Measurements from ENCODE around the gene DLGAP1. TPM values are rescaled to one million over a fixed set of nuclear protein-coding genes. Genes with fewer than 3 reads are reported as not detected.

The DLGAP1 gene
- total and polyA plus RNA-seq, 2 of the 13 experiments (the other 11 are each of a cell fraction or from before 2014, with no cell fraction given): 0.01 TPM; not detected in 1

DNA sequence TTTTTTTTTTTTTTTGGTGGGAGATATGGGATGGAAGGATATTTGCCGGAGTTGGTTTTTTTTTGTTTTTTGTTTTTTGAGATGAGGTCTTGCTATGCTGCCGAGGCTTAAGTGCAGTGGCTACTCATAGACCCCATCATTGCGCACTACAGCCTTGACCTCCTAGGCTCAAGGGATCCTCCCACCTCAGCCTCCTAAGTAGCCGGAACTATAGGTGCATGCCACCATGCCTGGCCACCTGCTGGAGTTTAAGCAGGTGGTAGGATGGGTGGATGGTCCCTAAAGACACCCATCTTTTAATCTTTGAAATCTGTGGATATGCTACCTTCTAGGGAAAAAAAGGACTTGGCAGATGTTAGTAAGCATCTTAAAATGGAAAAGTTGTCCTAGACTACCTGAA, 835.4 kb downstream of the DLGAP1 start:
- Histone ChIP-seq H3K27ac (ENCODE audit: extremely low read length, insufficient read depth, low read length) (peak overlapping the region; percentile 96), H3K4me3 (replicated peaks in 1 of 3; ENCODE audit: insufficient read depth in 1 of 3, low read depth in 2 of 3, low read length in 3 of 3) (no peak overlapping the region), H3K4me2 (ENCODE audit: low read depth, low read length) (no peak overlapping the region), H3K36me3 (replicated peaks in 1 of 2; ENCODE audit: control insufficient read depth in 1 of 2, insufficient read depth in 2 of 2, low read length in 2 of 2) (no peaks in the 10 kb centered on the region), H3K9me3 (ENCODE audit: low read length) (no peaks in the 10 kb centered on the region), H4K20me1 (ENCODE audit: insufficient read depth, low read length) (no peaks in the 10 kb centered on the region), H3K79me2 (ENCODE audit: insufficient read depth, low read length) (no peaks in the 10 kb centered on the region), H3K27me3 (ENCODE audit: control insufficient read depth in 1 of 2, insufficient read depth in 2 of 2, low read length in 2 of 2) (peaks cover 0 to 1% of the 10 kb centered on the region in 2 experiments; a peak in 1 of 5 replicates), H2AFZ (ENCODE audit: low read length) (no peak overlapping the region), H3K4me1 (ENCODE audit: insufficient read depth, low read length) (peaks cover 97% of the 10 kb centered on the region), H3K9ac (ENCODE audit: insufficient read depth, low read depth, low read length) (no peak overlapping the region)
- intact Hi-C loops (cut with micrococcal nuclease; ENCODE audit: unreplicated experiment) (loop anchor here (5.0 kb wide), 1 partner anchor 33 kb away; no protein-coding TSS in a partner anchor), in situ Hi-C loops (cut with HindIII; ENCODE audit: extremely low pct_ligation_motif_present, low pct_unique_long_range_greater_than_20kb) (loop anchor here (10.0 to 25.0 kb wide), 2 partner anchors 165 to 582 kb away; partner anchors contain the start of gene TGIF1)
- CTCF ChIA-PET (ENCODE audit: low intra/inter-chr PET ratio, low total read pairs): no interaction called here
- DNase-seq (ENCODE audit: low spot score) (no peak), ATAC-seq (no peak), FAIRE-seq (no peak)
- TF ChIP-seq MED1 (CRISPR knock-in tag; IDR thresholded peaks at IDR 0.05) (no peak), PITX1 (CRISPR knock-in tag; IDR thresholded peaks at IDR 0.05) (no peak), SKI (IDR thresholded peaks at IDR 0.05; ENCODE audit: partially characterized antibody) (no peak), ATF7 (IDR thresholded peaks at IDR 0.05) (no peak), ATF7 (CRISPR knock-in tag; IDR thresholded peaks at IDR 0.05) (no peak), ZNF550 (CRISPR knock-in tag; IDR thresholded peaks at IDR 0.05; ENCODE audit: borderline replicate concordance) (no peak), ZNF749 (CRISPR knock-in tag; IDR thresholded peaks at IDR 0.05; ENCODE audit: borderline replicate concordance) (no peak), ZNF24 (IDR thresholded peaks at IDR 0.05) (no peak), THYN1 (CRISPR knock-in tag; IDR thresholded peaks at IDR 0.05; ENCODE audit: borderline replicate concordance, low read depth) (no peak), TBX2 (CRISPR knock-in tag; IDR thresholded peaks at IDR 0.05; ENCODE audit: borderline replicate concordance) (no peak), ZNF337 (CRISPR knock-in tag; IDR thresholded peaks at IDR 0.05; ENCODE audit: borderline replicate concordance, low read depth) (no peak), KDM2A (CRISPR knock-in tag; IDR thresholded peaks at IDR 0.05; ENCODE audit: borderline replicate concordance, low read depth) (no peak), FOXK2 (IDR thresholded peaks at IDR 0.05) (no peak)
- TF ChIP-seq, protein P1, sequence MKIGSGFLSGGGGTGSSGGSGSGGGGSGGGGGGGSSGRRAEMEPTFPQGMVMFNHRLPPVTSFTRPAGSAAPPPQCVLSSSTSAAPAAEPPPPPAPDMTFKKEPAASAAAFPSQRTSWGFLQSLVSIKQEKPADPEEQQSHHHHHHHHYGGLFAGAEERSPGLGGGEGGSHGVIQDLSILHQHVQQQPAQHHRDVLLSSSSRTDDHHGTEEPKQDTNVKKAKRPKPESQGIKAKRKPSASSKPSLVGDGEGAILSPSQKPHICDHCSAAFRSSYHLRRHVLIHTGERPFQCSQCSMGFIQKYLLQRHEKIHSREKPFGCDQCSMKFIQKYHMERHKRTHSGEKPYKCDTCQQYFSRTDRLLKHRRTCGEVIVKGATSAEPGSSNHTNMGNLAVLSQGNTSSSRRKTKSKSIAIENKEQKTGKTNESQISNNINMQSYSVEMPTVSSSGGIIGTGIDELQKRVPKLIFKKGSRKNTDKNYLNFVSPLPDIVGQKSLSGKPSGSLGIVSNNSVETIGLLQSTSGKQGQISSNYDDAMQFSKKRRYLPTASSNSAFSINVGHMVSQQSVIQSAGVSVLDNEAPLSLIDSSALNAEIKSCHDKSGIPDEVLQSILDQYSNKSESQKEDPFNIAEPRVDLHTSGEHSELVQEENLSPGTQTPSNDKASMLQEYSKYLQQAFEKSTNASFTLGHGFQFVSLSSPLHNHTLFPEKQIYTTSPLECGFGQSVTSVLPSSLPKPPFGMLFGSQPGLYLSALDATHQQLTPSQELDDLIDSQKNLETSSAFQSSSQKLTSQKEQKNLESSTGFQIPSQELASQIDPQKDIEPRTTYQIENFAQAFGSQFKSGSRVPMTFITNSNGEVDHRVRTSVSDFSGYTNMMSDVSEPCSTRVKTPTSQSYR (CRISPR knock-in tag; IDR thresholded peaks at IDR 0.05; ENCODE audit: borderline replicate concordance): no peak
- TF ChIP-seq, protein P2, sequence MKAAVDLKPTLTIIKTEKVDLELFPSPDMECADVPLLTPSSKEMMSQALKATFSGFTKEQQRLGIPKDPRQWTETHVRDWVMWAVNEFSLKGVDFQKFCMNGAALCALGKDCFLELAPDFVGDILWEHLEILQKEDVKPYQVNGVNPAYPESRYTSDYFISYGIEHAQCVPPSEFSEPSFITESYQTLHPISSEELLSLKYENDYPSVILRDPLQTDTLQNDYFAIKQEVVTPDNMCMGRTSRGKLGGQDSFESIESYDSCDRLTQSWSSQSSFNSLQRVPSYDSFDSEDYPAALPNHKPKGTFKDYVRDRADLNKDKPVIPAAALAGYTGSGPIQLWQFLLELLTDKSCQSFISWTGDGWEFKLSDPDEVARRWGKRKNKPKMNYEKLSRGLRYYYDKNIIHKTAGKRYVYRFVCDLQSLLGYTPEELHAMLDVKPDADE (CRISPR knock-in tag; IDR thresholded peaks at IDR 0.05): no peak
- TF ChIP-seq, protein P3, sequence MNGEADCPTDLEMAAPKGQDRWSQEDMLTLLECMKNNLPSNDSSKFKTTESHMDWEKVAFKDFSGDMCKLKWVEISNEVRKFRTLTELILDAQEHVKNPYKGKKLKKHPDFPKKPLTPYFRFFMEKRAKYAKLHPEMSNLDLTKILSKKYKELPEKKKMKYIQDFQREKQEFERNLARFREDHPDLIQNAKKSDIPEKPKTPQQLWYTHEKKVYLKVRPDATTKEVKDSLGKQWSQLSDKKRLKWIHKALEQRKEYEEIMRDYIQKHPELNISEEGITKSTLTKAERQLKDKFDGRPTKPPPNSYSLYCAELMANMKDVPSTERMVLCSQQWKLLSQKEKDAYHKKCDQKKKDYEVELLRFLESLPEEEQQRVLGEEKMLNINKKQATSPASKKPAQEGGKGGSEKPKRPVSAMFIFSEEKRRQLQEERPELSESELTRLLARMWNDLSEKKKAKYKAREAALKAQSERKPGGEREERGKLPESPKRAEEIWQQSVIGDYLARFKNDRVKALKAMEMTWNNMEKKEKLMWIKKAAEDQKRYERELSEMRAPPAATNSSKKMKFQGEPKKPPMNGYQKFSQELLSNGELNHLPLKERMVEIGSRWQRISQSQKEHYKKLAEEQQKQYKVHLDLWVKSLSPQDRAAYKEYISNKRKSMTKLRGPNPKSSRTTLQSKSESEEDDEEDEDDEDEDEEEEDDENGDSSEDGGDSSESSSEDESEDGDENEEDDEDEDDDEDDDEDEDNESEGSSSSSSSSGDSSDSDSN (CRISPR knock-in tag; IDR thresholded peaks at IDR 0.05): no peak
- POLR2A ChIA-PET: no interaction called here
- no TSS peak for BruUV-seq (replicated peaks)
- WGBS (ENCODE audit: low lambda C conversion rate): 96% methylated on average over 4 of the region's 4 CpGs

Data from HepG2 (cell line).